Activated CD8-positive, alpha-beta memory T cell treated with anti-CD3 and anti-CD28 coated beads, Interleukin-2, amount 50 U/mL, for 1 hour (primary cell): ENCODE data around the gene RGS7.
"Not testable (repeated sequence)": the region's sequence is repeated elsewhere in the genome, so short reads cannot be mapped to it uniquely, and the experiment has no call there.

Experiments used
- DNase-seq: peaks from one replicate; pipeline ENCODE4 v3.0.0-alpha.2; 2020; ENCODE audit errors: extremely low read depth

Gene RGS7

GRCh38 chr1:240980342-240980741 lies 376.7 kb downstream of the RGS7 start:
- no peak for DNase-seq

DNA sequence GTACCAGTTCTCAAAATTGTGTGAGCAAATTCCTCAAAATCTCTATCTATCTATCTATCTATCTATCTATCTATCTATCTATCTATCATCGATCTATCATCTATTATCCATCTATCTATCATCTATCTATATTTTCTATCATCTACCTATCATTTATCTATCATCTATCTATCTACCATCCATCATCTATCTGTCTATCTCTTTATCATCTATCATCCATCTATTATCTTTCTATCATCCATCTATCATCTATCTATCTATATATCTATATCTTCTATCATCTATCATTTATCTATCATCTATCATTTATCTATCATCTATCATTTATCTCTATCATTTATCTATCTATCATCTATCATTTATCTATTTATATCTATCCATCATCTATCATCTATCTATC lies 380.3 kb downstream of the RGS7 start:
- no peak for DNase-seq

- DNase-seq: no peak
Observed at GRCh38 chr1:240973875-240974274, 383.1 kb downstream of the RGS7 start.

- not testable (repeated sequence) for DNase-seq
Observed at GRCh38 chr1:240972059-240972458, 384.9 kb downstream of the RGS7 start.

- no peak for DNase-seq
Observed at GRCh38 chr1:240970253-240970652, 386.8 kb downstream of the RGS7 start.

GRCh38 chr1:240968864-240969263 lies 388.1 kb downstream of the RGS7 start:
- DNase-seq: no peak

DNA sequence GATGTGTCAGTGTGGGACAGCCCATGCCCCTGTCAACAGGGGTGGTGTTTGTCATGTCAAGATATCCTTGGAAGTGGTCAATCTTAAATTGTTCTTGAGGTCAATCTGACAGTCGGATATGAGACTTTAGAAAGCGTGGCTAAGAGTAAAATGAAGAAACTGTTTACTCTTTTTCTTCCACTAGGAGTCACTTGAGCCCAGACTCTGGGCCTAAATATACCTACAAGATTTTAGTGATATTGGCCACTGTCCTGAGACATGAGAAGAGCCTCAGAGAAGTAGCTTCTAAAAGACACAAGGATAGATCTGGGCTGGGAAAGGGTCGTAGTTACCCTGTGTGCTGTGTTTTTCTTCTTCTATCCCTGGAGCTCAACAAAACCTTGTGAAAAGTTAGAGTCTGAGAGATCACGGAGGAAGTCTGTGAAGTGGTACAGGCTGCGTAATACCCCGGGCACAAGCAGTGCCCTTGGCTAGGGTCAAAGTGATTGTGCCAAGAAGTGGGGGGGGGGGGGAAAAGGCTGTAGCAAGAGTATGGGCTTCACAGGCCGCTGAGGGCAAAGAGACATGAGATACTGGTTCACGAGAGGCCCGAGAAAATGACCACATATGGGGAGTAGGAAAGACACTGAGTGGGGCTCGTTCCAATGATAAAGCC lies 389.8 kb downstream of the RGS7 start:
- DNase-seq: no peak

GRCh38 chr1:240965581-240966091 lies 391.4 kb downstream of the RGS7 start:
- DNase-seq: no peak

DNA sequence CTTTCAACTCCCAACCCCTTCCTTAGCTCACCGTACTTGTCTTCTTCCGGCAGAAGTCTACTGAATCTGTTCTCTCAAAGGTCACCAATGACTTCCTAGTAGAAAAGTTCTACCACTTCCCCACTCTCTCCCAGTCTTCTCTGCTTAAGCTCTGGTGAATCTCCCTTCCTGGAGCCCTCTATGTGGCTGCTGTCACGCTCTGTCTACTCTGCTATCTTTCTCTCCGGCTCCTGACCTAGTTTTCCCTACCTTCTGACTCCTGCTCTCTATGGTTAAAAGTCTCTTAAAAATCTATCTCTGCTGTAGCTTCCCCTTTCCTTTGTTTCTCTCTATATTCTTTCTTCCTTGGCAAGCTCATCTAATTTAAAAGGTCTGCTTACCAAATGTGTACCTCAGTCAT lies 394.9 kb downstream of the RGS7 start:
- no peak for DNase-seq

DNA sequence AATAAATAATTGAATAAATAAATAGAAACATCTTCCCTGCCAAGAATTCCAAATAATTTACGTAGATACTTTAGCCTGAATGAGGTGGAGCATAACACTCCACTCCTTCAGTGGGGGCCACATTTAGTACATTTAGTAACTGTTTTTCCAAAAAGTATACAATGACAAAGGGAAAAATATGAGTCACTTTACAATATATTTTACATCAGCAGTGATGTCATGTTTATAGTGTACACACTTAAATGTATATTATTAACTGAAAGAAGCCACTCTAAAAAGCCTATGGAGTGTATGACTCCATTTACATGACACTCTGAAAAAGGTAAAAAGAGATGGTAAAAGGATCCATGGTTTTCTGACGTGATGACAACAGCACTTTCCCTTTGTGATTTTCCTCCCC lies 400.6 kb downstream of the RGS7 start:
- no peak for DNase-seq

- no peak for DNase-seq
Observed at GRCh38 chr1:240956020-240956419, 401.0 kb downstream of the RGS7 start.

DNA sequence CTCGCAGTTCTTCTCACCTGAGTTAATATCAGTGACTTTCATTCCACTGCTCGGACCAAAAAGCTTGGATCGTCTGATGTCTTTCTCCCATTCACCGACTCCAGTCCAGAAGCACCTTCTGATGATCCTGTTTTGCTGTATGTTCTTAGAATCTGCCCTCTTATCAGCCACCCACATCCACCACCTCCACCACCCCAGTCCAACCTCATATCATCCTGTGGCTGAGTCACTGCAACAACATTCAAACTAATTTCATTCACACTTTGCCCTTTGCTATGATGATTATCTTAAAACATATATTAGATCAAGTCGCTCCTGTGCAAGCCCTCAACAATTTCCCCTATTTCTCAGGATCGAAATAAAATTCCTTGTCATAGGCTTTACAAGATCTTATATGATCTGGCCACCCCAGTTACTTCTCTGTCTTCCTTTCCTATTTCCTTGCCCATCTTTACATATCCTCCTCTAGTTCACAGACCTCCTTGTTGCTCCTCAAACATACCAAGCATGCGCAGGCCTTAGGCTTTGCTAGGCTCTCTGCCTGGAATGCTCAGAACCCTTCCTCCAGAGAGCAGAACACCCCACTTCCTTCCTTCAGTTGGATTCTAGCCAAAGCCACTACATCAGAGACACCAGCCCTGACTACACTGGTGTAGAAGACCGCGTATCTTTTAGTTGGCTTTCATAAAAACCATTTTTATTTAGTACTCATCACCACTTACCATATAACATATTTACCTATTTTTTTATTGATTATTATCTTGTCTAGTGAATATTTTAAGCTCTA lies 409.4 kb downstream of the RGS7 start:
- no peak for DNase-seq

- DNase-seq: no peak
Observed at GRCh38 chr1:240946926-240947325, 410.1 kb downstream of the RGS7 start.

DNA sequence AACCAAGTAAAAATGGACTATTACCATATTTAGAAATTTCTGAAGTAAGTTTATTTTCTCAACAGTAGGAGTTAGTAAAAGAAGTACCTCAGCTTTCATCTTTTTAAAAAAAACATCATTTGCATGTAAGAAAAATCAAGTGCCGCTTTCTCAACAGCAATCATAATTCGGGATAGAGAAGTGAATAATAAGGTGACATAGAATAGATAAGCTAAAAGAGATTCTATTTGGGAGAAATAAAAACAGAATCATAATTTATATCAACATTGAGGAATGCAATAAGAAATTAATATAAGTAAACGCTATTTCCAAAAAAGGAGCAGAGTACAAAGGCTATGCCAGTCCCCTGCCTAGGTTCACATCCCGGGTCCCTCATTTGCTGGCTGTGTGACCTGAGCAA lies 414.1 kb downstream of the RGS7 start:
- no peak for DNase-seq

DNA sequence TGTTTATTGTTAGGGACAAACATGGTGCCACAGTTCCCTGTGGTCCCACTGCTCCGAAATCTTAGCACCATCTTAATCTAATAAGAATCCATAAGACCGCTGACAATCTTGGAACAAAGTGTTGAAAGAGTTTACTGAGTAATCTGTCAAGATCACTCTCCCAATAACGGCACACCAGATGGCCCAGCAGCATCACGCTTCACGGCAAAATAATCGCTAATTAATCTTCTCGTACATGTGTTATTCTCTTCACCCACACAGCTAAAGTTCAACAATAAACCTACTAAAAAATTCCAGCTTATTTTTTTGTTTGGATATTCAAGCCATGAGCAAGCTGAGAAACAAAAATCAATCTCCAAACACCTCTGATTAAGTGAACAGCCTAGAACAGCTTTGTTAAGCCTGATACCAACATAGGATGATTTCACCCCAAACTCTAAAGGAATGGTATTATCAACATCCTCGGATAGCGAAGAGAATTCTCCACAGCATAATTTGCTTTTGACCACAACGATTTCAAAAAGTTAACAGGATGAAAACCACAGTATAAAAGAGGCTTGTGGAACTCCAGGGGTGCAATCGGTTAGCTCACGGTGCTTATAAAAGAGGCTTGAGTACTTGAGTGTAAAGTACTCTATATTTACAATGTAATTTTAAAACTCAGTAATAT lies 415.2 kb downstream of the RGS7 start:
- no peak for DNase-seq

GRCh38 chr1:240936911-240937668 lies 419.9 kb downstream of the RGS7 start:
- no peak for DNase-seq

GRCh38 chr1:240935920-240936319 lies 421.1 kb downstream of the RGS7 start:
- DNase-seq: no peak

GRCh38 chr1:240931031-240931430 lies 426.0 kb downstream of the RGS7 start:
- DNase-seq: no peak

DNA sequence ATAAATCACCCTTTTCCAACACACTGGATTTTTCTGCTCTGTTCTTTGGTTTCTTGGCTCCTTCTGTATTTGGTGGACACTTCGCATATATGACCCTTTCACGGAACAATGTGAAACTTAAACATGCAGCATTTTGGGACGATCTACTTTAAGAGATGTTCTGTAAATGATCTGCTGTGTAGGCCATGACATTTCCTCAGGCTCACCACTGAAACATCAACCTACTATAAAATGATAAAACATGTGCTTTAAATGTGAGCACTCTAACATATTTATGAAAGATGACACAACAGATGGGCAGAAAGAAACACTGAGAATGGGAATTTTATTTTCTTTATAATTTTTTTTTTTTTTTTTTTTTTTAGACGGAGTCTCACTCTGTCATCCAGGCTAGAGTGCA lies 428.7 kb downstream of the RGS7 start:
- DNase-seq: no peak

GRCh38 chr1:240927821-240928220 lies 429.2 kb downstream of the RGS7 start:
- DNase-seq: no peak

DNA sequence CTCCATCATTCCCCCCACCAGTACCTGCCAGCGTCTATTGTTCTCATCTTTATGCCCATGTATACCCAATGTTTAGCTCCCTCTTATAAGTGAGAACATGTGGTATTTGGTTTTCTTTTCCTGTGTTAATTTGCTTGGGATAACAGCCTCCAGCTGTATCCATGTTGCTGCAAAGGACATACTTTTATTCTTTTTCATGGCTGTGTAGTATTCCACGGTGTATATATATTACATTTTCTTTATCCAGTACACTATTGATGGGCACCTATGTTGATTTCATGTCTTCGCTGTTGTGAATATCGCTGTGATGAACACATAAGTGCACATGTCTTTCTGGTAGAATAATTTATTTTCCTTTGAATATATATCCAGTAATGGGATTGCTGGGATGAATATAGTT lies 431.7 kb downstream of the RGS7 start:
- no peak for DNase-seq

DNA sequence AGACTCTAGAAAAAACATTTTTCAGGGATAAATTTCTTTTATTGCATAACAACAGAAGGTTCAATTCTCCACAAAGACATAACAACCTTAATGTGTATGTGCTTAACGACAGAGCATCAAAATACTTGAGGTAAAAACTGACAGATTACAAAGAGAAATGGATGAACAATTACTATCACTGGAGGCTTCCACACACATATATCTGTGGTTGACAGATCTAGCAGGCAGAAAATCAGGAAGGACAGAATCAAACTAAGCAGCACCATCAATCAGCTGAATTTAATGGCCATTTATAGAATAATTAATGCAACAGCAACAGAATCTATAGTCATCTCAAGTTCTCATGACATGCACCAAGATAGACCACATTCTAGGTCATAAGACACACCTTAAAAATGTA lies 439.0 kb downstream of the RGS7 start:
- DNase-seq: no peak
